Measurements from ENCODE around the gene PTS. TPM values are rescaled to one million over a fixed set of nuclear protein-coding genes. Genes with fewer than 3 reads are reported as not detected.

PTS gene
- total RNA-seq, 3 donors from 2014 or later = 21.8 to 40.4 (median 38.7) TPM

DNA sequence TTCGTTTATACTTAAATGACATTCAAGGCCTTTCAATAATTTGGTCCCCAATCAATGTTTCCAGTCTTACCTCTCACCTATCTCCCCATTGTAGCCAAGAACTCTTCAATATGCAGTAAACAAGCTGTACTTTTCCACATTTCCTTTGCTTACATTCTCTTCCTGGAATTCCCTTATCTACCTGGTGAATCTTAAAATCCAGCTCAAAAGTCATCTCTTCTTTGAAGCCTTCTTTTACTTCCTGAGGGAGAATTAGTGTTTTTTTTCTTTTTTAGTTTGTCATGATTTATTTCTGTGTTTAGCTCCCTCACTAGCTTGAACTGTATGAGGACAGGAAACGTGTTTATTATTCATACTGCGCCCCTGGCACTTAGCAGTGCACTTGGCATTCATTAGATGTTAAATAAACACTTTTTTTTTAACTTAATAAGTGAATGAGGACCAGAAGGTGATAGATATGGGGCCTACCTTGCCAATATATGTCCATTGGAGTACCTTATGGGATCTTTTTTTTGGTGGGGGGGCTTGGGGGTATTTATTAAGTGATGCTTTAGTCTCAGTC, 4.9 kb upstream of the PTS start:
- TF ChIP-seq POLR2A (IDR thresholded peaks at IDR 0.05) = no peak
- TF ChIP-seq, protein P1, sequence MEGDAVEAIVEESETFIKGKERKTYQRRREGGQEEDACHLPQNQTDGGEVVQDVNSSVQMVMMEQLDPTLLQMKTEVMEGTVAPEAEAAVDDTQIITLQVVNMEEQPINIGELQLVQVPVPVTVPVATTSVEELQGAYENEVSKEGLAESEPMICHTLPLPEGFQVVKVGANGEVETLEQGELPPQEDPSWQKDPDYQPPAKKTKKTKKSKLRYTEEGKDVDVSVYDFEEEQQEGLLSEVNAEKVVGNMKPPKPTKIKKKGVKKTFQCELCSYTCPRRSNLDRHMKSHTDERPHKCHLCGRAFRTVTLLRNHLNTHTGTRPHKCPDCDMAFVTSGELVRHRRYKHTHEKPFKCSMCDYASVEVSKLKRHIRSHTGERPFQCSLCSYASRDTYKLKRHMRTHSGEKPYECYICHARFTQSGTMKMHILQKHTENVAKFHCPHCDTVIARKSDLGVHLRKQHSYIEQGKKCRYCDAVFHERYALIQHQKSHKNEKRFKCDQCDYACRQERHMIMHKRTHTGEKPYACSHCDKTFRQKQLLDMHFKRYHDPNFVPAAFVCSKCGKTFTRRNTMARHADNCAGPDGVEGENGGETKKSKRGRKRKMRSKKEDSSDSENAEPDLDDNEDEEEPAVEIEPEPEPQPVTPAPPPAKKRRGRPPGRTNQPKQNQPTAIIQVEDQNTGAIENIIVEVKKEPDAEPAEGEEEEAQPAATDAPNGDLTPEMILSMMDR (IDR thresholded peaks at IDR 0.05) = no peak
- no peak for TF ChIP-seq POLR2AphosphoS5 (IDR thresholded peaks at IDR 0.05)
- no peaks in the 10 kb centered on the region for H3K27me3 ChIP-seq
- H3K36me3 ChIP-seq = no peaks in the 10 kb centered on the region
- H3K4me1 ChIP-seq = no peaks in the 10 kb centered on the region
- no peak for DNase-seq (ENCODE audit: low spot score in 2 of 2)
- no peaks in the 10 kb centered on the region for H3K9me3 ChIP-seq
- H3K27ac ChIP-seq = peak overlapping the region; percentile 56 to 82
- H3K4me3 ChIP-seq = no peak overlapping the region
- intact Hi-C loops (cut with DNase I; ENCODE audit: low total_unique reads) = loop anchor here (5.0 kb wide), 1 partner anchor 61 kb away; no protein-coding TSS in a partner anchor

DNA sequence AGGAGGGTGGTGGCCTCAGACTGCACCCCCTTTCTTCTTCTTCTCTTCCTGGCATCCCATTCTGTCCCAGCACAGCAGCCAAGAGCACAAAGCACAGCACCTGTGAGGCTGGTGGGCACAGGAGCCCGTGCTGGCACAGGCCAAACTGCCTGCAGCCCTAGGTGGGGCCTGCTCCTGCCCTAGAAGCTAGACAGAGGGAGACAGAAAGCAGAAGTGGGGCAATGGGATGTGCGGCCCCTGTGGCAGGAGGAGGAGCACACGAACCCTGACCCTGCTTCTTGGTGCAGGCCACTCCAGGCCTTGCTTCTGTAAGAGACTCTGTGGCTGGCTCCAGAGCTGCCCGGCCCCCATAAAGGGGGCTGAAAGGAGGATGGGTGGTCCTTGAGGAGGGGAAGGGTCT, 3.9 kb upstream of the PTS start:
- TF ChIP-seq POLR2A (IDR thresholded peaks at IDR 0.05) (no peak), POLR2AphosphoS5 (IDR thresholded peaks at IDR 0.05) (no peak)
- TF ChIP-seq, protein P1 (IDR thresholded peaks at IDR 0.05) = no peak
- H3K9me3 ChIP-seq = no peaks in the 10 kb centered on the region
- no peaks in the 10 kb centered on the region for H3K36me3 ChIP-seq
- no peak for DNase-seq (ENCODE audit: low spot score in 2 of 2)
- no peak overlapping the region for H3K4me3 ChIP-seq
- peaks cover 0 to 3% of the 10 kb centered on the region in 2 donors for H3K4me1 ChIP-seq
- H3K27ac ChIP-seq = peak overlapping the region; percentile 56 to 82
- H3K27me3 ChIP-seq = no peaks in the 10 kb centered on the region
- intact Hi-C loops (cut with DNase I; ENCODE audit: low total_unique reads) = loop anchor here (5.0 kb wide), 1 partner anchor 60 kb away; no protein-coding TSS in a partner anchor

DNA sequence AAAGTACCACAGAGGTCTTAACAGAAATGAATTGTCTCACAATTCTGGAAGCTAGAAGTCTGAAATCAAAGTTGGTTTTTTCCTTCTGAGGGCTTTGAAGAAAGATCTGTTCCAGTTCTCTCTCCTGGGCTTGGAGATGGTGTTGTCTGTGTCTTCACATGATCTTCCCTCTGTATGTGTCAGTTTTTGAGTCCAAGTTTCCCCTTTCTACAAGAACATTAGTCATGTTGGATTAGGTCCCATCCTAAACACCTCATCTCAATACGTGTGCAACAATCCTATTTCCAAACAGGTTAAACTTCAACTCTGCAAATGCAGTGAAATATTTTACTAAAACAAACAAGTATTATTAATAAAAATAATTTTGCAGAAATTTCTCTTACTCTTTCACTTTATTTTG, 3.1 kb upstream of the PTS start:
- Histone ChIP-seq H3K27me3 (no peaks in the 10 kb centered on the region), H3K27ac (no peak overlapping the region), H3K4me1 (peaks cover 0 to 7% of the 10 kb centered on the region in 2 donors), H3K9me3 (no peaks in the 10 kb centered on the region), H3K4me3 (no peak overlapping the region), H3K36me3 (no peaks in the 10 kb centered on the region)
- intact Hi-C loops (cut with DNase I; ENCODE audit: low total_unique reads) = loop anchor here (5.0 kb wide), 1 partner anchor 59 kb away; no protein-coding TSS in a partner anchor
- no peak for TF ChIP-seq POLR2AphosphoS5 (IDR thresholded peaks at IDR 0.05)
- TF ChIP-seq POLR2A (IDR thresholded peaks at IDR 0.05) = no peak
- TF ChIP-seq, protein P1 (IDR thresholded peaks at IDR 0.05) = no peak
- no peak for DNase-seq (ENCODE audit: low spot score in 2 of 2)

DNA sequence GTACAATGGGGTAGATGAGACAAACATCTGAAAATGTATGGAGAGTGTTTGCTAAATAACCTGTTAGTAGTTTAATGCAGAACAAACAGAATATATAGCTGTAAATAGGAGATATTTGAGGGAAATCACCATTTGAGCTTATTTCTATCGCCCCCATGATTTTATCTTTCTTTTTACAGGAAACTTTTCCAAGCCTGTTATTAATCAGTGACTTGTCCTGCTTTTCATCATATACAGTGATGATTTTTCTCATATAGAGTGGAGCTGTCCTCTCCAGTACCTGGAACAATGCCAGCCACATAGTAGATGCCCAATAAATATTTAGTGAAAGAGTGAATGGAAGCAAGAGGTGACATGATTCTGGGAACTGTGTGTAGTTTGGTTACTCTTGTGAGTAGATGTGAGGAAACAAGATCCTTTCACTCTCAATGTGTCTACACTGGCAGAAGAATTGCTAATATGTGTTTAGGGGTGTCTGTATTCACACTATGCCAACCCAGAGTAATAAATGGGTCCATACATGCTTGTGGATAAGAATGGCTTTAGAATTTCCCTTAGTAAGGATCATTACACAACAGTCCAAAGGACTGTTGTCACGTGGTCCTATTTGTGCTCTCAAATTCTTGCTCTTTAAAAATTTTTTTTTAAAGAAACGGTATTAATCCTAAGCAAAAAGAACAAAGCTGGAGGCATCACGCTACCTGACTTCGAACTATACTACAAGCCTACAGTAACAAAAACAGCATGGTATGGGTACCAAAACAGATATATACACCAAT, 2.3 kb upstream of the PTS start:
- TF ChIP-seq POLR2A (IDR thresholded peaks at IDR 0.05) (no peak), POLR2AphosphoS5 (IDR thresholded peaks at IDR 0.05) (no peak)
- TF ChIP-seq, protein P1 (IDR thresholded peaks at IDR 0.05) = no peak
- no peak overlapping the region for H3K4me3 ChIP-seq
- no peak for DNase-seq (ENCODE audit: low spot score in 2 of 2)
- H3K27ac ChIP-seq = no peak overlapping the region
- peaks cover 0 to 7% of the 10 kb centered on the region in 2 donors for H3K4me1 ChIP-seq
- H3K36me3 ChIP-seq = no peaks in the 10 kb centered on the region
- intact Hi-C loops (cut with DNase I; ENCODE audit: low total_unique reads) = loop anchor here (5.0 kb wide), 1 partner anchor 58 kb away; no protein-coding TSS in a partner anchor
- no peaks in the 10 kb centered on the region for H3K9me3 ChIP-seq
- no peaks in the 10 kb centered on the region for H3K27me3 ChIP-seq

DNA sequence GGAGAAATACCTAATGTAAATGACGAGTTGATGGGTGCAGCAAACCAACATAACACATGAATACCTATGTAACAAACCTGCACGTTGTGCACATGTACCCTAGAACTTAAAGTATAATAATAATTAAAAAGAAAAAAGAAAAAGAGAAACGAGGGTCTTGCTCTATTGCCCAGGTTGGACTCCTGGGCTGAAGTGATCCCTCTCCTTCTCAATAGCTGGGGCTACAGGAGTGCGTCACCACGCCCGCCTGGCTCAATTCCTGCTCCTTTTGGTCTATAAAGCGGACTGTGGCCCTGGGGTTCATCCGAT, 521 bp upstream of the PTS start:
- H3K27ac ChIP-seq = peak overlapping the region; percentile 97 to 98
- DNase-seq (ENCODE audit: low spot score in 2 of 2) = no peak
- peaks cover 0 to 7% of the 10 kb centered on the region in 2 donors for H3K4me1 ChIP-seq
- intact Hi-C loops (cut with DNase I; ENCODE audit: low total_unique reads) = loop anchor here (5.0 kb wide), 1 partner anchor 1032 kb away; no protein-coding TSS in a partner anchor
- H3K36me3 ChIP-seq = no peaks in the 10 kb centered on the region
- TF ChIP-seq POLR2A (IDR thresholded peaks at IDR 0.05) (no peak), POLR2AphosphoS5 (IDR thresholded peaks at IDR 0.05) (no peak)
- TF ChIP-seq, protein P1 (IDR thresholded peaks at IDR 0.05) = no peak
- peak overlapping the region; percentile 76 to 99 (median 80) for H3K4me3 ChIP-seq
- no peaks in the 10 kb centered on the region for H3K9me3 ChIP-seq
- H3K27me3 ChIP-seq = no peaks in the 10 kb centered on the region
